B cell (primary cell): ENCODE results near the gene TWSG1. TPM values are rescaled to one million over a fixed set of nuclear protein-coding genes. Genes with fewer than 3 reads are reported as not detected.
"Not testable (repeated sequence)": the region's sequence is repeated elsewhere in the genome, so short reads cannot be mapped to it uniquely, and the experiment has no call there.

Experiments used
- ATAC-seq: fragments of 200-7000 bp; cut with Tn5 transposase; one replicate; pipeline ENCODE4 v1.10.0; 2021; ENCODE audit warnings: low read depth, mild to moderate bottlenecking, moderate number of reproducible peaks, moderate library complexity
- CTCF ChIA-PET: fragments of 350-600 bp; sonication (Branson Sonifier 250); formaldehyde crosslinking; loops from one replicate; lab custom pipeline; 2021; ENCODE audit warnings: antibody characterized with exemption, inconsistent platforms; lab: Charles Lee
- POLR2A ChIA-PET: fragments of 350-600 bp; sonication (Branson Sonifier 250); formaldehyde crosslinking; loops from one replicate; lab custom pipeline; 2021; ENCODE audit warnings: antibody characterized with exemption; lab: Charles Lee
- DNase-seq: peaks from one replicate; pipeline ENCODE4 v3.0.0; 2013
- H2AFZ ChIP-seq: 2 replicates; pipeline ENCODE4 v1.6.1; 2012; ENCODE audit warnings: mild to moderate bottlenecking, low read depth, low read length; ENCODE audit not compliant: insufficient read depth, poor library complexity, severe bottlenecking
- H3K27ac ChIP-seq, 2 donors: 1 replicate in 1 of 2; 2 replicates in 1 of 2; pipeline ENCODE4 v1.5.1; 2012 to 2013; ENCODE audit warnings: low read length in 2 of 2, mild to moderate bottlenecking in 2 of 2, moderate library complexity in 1 of 2
- H3K27me3 ChIP-seq, 4 experiments: fragments of 200-600 bp in 1 of 4; sonication (generic) in 1 of 4; replicated peaks in 1 of 4; 1 replicate in 2 of 4; 2 replicates in 2 of 4; pipeline versions ENCODE4 v1.6.1 to v1.7.0; 2013 to 2016; ENCODE audit warnings: low read length in 3 of 4, mild to moderate bottlenecking in 2 of 4, mixed read lengths in 1 of 4, moderate library complexity in 1 of 4; ENCODE audit not compliant: insufficient read depth in 4 of 4, control insufficient read depth in 3 of 4; ENCODE audit errors: control extremely low read depth in 1 of 4
- H3K36me3 ChIP-seq, 2 experiments: replicated peaks in 1 of 2; 1 replicate in 1 of 2; 2 replicates in 1 of 2; pipeline versions ENCODE4 v1.6.1 to v1.7.1; 2013; ENCODE audit warnings: low read length in 1 of 2; ENCODE audit not compliant: insufficient read depth in 2 of 2, control insufficient read depth in 1 of 2; ENCODE audit errors: control extremely low read depth in 1 of 2, extremely low read depth in 1 of 2
- H3K4me1 ChIP-seq, 2 donors: fragments of 200-600 bp in 1 of 2; sonication (generic) in 1 of 2; 1 replicate in 1 of 2; 2 replicates in 1 of 2; pipeline versions ENCODE4 v1.5.1 to v1.6.1; 2013 to 2017; ENCODE audit warnings: low read length in 2 of 2; ENCODE audit not compliant: control insufficient read depth in 2 of 2, insufficient read depth in 2 of 2
- H3K4me2 ChIP-seq: replicated peaks from 2 replicates; pipeline ENCODE3; 2012; ENCODE audit warnings: mild to moderate bottlenecking, low read depth, low read length; ENCODE audit not compliant: poor library complexity, severe bottlenecking
- H3K4me3 ChIP-seq, 5 experiments: fragments of 200-600 bp in 1 of 5; sonication (generic) in 1 of 5; 1 replicate in 3 of 5; 2 replicates in 2 of 5; pipeline versions ENCODE4 v1.5.1 to v1.7.0; 2011 to 2016; ENCODE audit warnings: low read length in 4 of 5, mild to moderate bottlenecking in 4 of 5, low read depth in 2 of 5, control low read depth in 1 of 5, moderate library complexity in 1 of 5; ENCODE audit not compliant: insufficient read depth in 1 of 5; ENCODE audit errors: control extremely low read depth in 1 of 5, extremely low read depth in 1 of 5
- H3K79me2 ChIP-seq: fragments of 200-600 bp; sonication (generic); one replicate; pipeline ENCODE4 v1.6.0; 2016; ENCODE audit warnings: low read length; ENCODE audit not compliant: control insufficient read depth, insufficient read depth
- H3K9ac ChIP-seq: fragments of 200-600 bp; sonication (generic); 2 replicates; pipeline ENCODE4 v1.6.1; 2017; ENCODE audit warnings: mild to moderate bottlenecking, low read length, moderate library complexity
- H3K9me3 ChIP-seq, 3 donors: one replicate each; pipeline versions ENCODE4 v1.6.1 to v1.7.1; 2013; ENCODE audit warnings: low read length in 2 of 3; ENCODE audit not compliant: control insufficient read depth in 2 of 3, insufficient read depth in 1 of 3; ENCODE audit errors: control extremely low read depth in 1 of 3
- H4K20me1 ChIP-seq: 2 replicates; pipeline ENCODE4 v1.6.0; 2012; ENCODE audit warnings: mild to moderate bottlenecking, low read length; ENCODE audit not compliant: insufficient read depth, control insufficient read depth, poor library complexity, severe bottlenecking
- H3K27ac Mint-ChIP-seq: one replicate; pipeline ENCODE4 v1.8.0; 2021; ENCODE audit warnings: mixed read lengths
- H3K27me3 Mint-ChIP-seq: one replicate; pipeline ENCODE4 v1.8.0; 2021; ENCODE audit warnings: mixed read lengths
- H3K4me1 Mint-ChIP-seq: one replicate; pipeline ENCODE4 v1.8.0; 2021; ENCODE audit warnings: mixed read lengths
- H3K4me3 Mint-ChIP-seq: one replicate; pipeline ENCODE4 v1.8.0; 2021; ENCODE audit warnings: mixed read lengths
- H3K9me3 Mint-ChIP-seq: one replicate; pipeline ENCODE4 v1.8.0; 2022; ENCODE audit warnings: mixed read lengths; ENCODE audit not compliant: insufficient read depth
- EZH2 ChIP-seq: IDR thresholded peaks from 2 replicates; pipeline ENCODE4 v1.6.1; 2012; ENCODE audit warnings: borderline replicate concordance, low read depth, mild to moderate bottlenecking, moderate library complexity, low read length; ENCODE audit not compliant: insufficient read depth, poor library complexity, severe bottlenecking
- WGBS: methylation state at CpG from one replicate; pipeline ENCODE4 v1.1.5; 2013; ENCODE audit warnings: missing lambda C conversion rate; ENCODE audit not compliant: insufficient coverage; 5-methylcytosine and 5-hydroxymethylcytosine counted together
- intact Hi-C: fragments of 100-400 bp; cut with micrococcal nuclease; formaldehyde crosslinking; loops from one replicate; pipeline ENCODE4 v1.10.0; 2022
- polyA plus RNA-seq: library from polyadenylated mRNA; depleted of rRNA; stranded (reverse); fragments of >200 nt; gene quantifications from 2 replicates; pipeline ENCODE4 v1.2.3, GENCODE V29; 2012
- total RNA-seq, 2 donors: library from RNA; stranded (reverse); fragments of 120-200 nt in 1 of 2; gene quantifications; 1 replicate in 1 of 2; 2 replicates in 1 of 2; pipeline versions ENCODE4 v1.2.3 to v1.2.4, GENCODE V29; 2013 to 2022
- TF ChIP-seq, protein P1 (sequence below): fragments of 200-600 bp; IDR thresholded peaks from one replicate; pipeline ENCODE4 v1.8.0; 2022; ENCODE audit warnings: antibody characterized with exemption, mild to moderate bottlenecking

TWSG1 gene
- total and polyA plus RNA-seq, 2 donors (not counting 1 experiment from before 2014, with no cell fraction given): 1.1 to 6.3 TPM

DNA sequence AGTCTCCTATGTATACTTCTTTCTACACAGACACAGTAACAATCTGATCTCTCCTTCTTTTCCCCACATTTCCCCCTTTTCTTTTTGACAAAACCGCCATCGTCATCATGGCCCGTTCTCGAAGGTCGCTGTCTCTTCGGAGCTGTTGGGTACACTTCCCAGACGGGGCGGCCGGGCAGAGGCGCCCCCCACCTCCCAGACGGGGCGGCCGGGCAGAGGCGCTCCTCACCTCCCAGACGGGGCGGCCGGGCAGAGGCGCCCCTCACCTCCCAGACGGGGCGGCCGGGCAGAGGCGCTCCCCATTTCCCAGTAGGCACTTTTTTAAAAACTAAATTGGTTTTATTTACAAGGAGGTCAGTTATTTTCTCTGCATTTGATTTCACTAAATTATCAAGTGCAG, 95.7 kb downstream of the TWSG1 start:
- CTCF ChIA-PET, POLR2A ChIA-PET, H3K4me3 ChIP-seq, ATAC-seq, intact Hi-C loops, H3K27ac ChIP-seq, H3K36me3 ChIP-seq, H4K20me1 ChIP-seq, H3K27me3 ChIP-seq, DNase-seq, H3K9me3 Mint-ChIP-seq, H3K4me3 Mint-ChIP-seq, H3K27ac Mint-ChIP-seq, H3K27me3 Mint-ChIP-seq, H3K79me2 ChIP-seq, H3K9me3 ChIP-seq, H3K4me2 ChIP-seq, H2AFZ ChIP-seq, H3K9ac ChIP-seq: not testable (repeated sequence)
- H3K4me1 Mint-ChIP-seq: peaks cover 12% of the 10 kb centered on the region
- no CpG with 5 or more reads among the region's 22 CpGs for WGBS
- peaks cover 5 to 14% of the 10 kb centered on the region in 2 donors for H3K4me1 ChIP-seq

DNA sequence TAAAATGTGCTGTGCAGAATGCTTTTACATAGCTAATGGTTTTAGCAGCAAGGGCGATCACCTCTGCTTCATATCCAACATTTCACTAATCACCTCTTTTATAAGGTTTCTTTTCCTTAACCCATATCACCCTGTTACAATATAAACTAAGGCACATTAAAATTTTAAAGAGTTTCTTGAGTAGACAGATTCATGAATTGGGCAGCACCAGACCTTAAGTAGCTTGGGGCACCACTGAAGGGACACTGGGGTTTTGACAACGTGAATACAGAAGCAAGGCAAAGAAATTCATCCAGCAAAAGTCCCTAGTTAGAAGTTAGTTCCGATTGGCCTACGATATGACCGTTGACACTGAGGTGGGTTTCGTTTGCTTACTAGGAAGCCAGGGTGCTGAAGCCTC, 96.7 kb downstream of the TWSG1 start:
- peaks cover 0 to 7% (median 2%) of the 10 kb centered on the region in 3 donors for H3K9me3 ChIP-seq
- peaks cover 5 to 14% of the 10 kb centered on the region in 2 donors for H3K4me1 ChIP-seq
- H4K20me1 ChIP-seq: no peaks in the 10 kb centered on the region
- 98% methylated on average over 4 of the region's 6 CpGs for WGBS
- no peak overlapping the region for H3K4me3 ChIP-seq
- no peak for ATAC-seq
- H3K36me3 ChIP-seq: no peaks in the 10 kb centered on the region
- Mint-ChIP-seq H3K4me3 (no peak overlapping the region), H3K4me1 (peaks cover 12% of the 10 kb centered on the region), H3K9me3 (no peaks in the 10 kb centered on the region), H3K27me3 (no peaks in the 10 kb centered on the region), H3K27ac (no peak overlapping the region)
- intact Hi-C loops: no loop called here
- no peak overlapping the region for H3K9ac ChIP-seq
- ChIA-PET CTCF (no interaction called here), POLR2A (no interaction called here)
- no peak for DNase-seq
- H3K79me2 ChIP-seq: no peaks in the 10 kb centered on the region
- H3K4me2 ChIP-seq: no peak overlapping the region
- H3K27me3 ChIP-seq: no peaks in the 10 kb centered on the region
- no peak overlapping the region for H2AFZ ChIP-seq
- TF ChIP-seq, protein P1, sequence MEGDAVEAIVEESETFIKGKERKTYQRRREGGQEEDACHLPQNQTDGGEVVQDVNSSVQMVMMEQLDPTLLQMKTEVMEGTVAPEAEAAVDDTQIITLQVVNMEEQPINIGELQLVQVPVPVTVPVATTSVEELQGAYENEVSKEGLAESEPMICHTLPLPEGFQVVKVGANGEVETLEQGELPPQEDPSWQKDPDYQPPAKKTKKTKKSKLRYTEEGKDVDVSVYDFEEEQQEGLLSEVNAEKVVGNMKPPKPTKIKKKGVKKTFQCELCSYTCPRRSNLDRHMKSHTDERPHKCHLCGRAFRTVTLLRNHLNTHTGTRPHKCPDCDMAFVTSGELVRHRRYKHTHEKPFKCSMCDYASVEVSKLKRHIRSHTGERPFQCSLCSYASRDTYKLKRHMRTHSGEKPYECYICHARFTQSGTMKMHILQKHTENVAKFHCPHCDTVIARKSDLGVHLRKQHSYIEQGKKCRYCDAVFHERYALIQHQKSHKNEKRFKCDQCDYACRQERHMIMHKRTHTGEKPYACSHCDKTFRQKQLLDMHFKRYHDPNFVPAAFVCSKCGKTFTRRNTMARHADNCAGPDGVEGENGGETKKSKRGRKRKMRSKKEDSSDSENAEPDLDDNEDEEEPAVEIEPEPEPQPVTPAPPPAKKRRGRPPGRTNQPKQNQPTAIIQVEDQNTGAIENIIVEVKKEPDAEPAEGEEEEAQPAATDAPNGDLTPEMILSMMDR: no peak
- no peak for TF ChIP-seq EZH2
- no peak overlapping the region for H3K27ac ChIP-seq

DNA sequence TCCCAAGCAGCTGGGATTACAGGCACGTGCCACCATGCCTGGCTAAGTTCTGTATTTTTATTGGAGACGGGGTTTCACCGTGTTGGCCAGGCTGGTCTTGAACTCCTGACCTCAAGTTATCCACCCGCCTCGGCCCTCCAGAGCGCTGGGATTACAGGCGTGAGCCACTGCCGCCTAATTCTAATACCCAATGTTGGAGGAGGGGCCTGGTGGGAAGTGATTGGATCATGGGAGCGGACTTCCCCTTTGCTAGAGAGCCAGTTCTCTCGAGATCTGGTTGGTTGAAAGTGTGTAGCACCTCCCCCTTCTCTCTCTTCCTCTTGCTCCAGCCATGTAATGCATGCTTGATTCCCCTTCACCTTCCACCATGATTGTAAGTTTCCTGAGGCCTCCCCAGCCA, 98.5 kb downstream of the TWSG1 start:
- POLR2A ChIA-PET, H3K79me2 ChIP-seq, H3K27me3 Mint-ChIP-seq, H3K9me3 ChIP-seq, ATAC-seq, DNase-seq, intact Hi-C loops, H3K9me3 Mint-ChIP-seq, H3K4me3 ChIP-seq, H3K36me3 ChIP-seq, H3K9ac ChIP-seq, H3K27ac Mint-ChIP-seq, H4K20me1 ChIP-seq, H3K27me3 ChIP-seq, H3K4me2 ChIP-seq, H3K27ac ChIP-seq: not testable (repeated sequence)
- Histone ChIP-seq H2AFZ (peak overlapping the region; percentile 65), H3K4me1 (peaks cover 5 to 14% of the 10 kb centered on the region in 2 donors)
- Mint-ChIP-seq H3K4me1 (peaks cover 12% of the 10 kb centered on the region), H3K4me3 (peak overlapping the region; percentile 77)
- WGBS: 94% methylated on average over 3 of the region's 10 CpGs
- CTCF ChIA-PET: interaction anchor here (1.0 kb wide), 1 partner anchor 142 kb away, joined by 4 read pairs; no protein-coding TSS in a partner anchor
